HL-60/S4 treated with retinoic acid at 250 ng/mL for 4 days and 3 days (cell line): ENCODE data around the gene HUS1B.
"Not testable (repeated sequence)": the region's sequence is repeated elsewhere in the genome, so short reads cannot be mapped to it uniquely, and the experiment has no call there.

ENCODE experiments used
- in situ Hi-C: fragments of 300-500 bp; cut with MboI; formaldehyde crosslinking; loops from 2 replicates; pipeline ENCODE4 v1.7.0; 2022; ENCODE audit warnings: low sequenced_read_pairs

HUS1B gene

DNA sequence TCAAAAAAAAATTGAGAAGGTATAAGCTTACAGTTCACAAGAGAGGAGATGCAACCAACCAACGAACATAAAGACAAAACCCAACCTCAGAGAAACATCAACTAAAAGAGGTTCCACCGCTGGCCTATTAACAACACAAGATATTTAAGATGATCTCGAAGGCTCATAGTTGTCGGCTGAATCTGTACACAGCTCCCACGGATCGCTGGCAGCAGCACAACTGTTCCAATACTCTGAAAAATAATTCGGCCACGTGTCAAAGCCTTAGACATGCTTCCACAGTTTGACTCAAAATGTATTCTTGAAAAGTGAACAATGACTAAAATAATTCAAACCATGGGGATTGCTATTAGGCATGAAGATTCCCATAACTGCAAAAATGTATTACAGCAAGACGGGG lies 22.4 kb upstream of the HUS1B start:
- in situ Hi-C loops, result no loop called here

DNA sequence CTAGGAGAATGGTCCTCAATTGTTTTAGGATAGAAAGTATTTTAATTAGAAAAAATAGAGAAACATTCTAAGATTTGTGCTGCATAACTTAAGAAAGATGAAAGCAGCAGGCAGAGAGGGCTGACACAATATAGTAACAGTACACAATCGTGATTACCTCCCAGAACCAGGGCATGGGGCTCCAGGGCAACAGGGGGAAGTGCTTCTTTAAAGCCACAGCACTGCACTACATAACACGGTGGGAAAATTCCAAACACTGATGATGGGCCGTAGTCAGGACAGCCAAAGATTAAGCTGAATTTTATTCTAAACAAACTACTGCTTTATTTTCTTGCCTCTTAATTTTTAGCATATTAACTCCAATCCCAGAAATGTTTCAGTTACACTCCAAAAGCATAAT lies 21.6 kb upstream of the HUS1B start:
- in situ Hi-C loops, result no loop called here

DNA sequence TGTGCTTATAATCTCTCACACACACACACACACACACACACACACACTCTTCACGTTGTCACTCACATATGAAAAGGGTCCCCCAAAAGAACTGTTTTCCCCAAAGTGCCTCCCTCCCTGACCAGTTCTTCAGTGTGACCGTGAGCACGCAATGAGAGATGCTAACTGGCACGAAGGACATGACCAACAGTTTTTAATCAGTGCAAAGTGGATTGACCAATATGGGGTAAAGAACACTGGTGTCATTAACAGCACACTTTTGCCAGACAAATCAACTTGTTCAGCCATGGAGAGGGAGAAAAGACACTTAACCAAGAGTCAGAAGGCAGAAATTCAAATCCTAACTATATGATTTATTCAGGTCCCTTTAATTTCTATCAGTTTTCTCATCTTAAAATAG lies 21.0 kb upstream of the HUS1B start:
- in situ Hi-C loops, result no loop called here

DNA sequence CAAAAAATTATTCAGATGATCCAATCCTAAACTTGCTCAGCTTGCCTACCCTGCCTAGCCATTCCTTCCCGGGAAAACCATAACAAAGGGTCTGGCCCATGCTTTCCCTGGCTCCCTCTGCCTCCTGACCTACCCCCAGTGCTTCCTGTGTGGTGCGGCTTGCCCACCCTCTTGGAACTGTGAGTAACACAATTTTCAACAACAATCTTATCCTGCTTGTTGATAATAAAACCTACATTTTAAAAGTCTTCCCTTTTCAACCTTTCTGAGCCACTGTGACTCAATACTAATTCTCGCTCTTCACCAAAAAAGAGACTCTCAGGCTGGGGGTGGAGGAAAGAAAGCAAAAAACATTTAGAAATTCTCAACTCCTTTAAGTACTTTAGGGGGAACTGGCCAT lies 18.1 kb upstream of the HUS1B start:
- in situ Hi-C loops, result no loop called here

DNA sequence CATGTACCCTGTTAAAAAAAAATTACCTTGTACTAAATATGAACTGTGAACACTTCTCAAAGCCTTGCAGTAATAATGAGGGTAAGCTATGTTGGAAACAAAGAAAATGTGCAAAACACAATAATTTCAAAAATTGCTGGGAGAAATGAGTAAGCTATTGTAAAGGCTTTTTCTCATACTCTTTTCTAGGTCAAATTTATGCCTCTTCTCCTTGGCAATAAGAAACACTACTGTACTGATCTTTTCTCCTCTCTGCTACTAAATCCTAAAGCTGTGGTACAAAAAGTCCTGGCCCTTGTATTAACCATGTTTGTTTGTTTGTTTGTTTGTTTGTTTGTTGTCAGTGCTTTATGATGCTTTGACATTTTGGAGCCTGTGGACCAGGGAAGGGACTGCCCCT lies 17.5 kb upstream of the HUS1B start:
- in situ Hi-C loops, result no loop called here

DNA sequence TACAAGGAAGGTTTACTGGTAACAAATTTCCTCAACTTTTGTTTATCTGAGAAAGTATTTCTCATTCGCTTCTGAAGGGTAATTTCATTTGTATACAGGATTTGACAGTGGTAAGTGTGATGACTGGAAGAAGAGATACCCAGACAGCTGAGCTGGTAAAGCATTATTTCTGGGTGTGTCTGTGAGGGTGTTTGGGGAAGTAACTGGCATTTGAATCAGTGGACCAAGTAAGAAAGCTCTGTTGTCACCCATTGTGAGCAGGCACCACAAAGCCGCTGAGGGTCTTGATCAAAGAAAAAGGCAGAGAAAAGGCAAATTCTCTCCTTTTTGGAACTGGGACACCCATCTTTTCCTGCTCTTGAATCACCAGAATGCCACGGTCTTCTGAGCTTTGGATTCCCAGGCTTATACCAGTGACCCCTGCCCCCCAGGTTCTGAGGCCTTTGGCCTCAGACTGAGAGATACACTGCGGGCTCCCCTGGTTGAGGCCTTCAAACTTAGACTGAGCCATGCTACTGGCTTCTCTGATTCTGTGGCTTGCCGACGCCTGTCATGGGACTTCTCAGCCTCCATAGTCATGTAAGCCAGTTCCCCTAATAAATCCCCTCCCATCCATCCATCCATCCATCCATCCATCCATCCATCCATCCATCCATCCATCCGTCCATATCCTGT lies 10.5 kb upstream of the HUS1B start:
- in situ Hi-C loops, result no loop called here

DNA sequence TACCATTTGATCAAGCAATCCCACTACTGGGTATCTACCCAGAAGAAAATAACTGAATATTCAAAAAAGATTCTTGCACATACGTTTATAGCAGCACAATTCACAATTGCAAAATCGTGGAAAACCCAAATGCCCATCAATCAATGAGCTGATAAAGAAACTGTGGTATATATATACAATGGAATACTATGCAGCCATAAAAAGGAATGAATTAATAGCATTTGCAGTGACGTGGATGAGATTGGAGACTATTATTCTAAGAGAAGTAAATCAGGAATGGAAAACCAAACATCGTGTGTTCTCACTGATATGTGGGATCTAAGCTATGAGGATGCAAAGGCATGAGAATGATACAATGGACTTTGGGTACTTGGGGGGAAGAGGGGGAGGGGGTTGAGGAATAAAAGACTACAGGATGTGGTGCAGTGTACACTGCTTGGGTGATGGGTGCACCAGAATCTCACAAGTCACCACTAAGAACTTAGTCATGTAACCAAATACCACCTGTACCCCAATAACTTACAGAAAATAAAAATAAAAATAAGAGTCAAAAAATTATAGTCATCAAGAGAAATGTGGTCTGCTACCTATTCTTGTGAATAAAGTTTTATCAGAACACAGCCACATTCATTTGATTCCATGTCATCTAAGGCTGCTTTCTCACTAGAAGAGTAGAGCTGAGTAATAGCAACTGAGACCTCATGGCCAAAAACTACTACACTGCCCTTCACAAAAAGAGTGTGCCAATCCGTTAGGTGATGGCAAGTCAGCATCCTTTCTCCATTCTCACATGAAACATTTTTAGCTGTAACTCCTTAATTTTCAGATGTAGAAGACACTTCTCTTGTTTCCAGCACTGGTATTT lies 8.7 kb upstream of the HUS1B start:
- in situ Hi-C loops, result no loop called here

DNA sequence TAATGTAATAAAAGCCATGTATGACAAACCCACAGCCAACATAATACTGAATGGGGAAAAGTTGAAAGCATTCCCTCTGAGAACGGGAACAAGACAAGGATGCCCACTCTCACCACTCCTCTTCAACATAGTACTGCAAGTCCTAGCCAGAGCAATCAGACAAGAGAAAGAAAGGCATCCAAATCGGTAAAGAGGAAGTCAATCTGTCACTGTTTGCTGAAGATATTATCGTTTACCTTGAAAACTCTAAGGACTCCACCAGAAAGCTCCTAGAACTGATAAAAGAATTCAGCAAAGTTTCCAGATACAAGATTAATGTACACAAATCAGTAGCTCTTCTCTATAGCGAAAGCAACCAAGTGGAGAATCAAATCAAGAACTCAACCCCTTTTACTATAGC lies 6.9 kb upstream of the HUS1B start:
- in situ Hi-C loops, result not testable (repeated sequence)

DNA sequence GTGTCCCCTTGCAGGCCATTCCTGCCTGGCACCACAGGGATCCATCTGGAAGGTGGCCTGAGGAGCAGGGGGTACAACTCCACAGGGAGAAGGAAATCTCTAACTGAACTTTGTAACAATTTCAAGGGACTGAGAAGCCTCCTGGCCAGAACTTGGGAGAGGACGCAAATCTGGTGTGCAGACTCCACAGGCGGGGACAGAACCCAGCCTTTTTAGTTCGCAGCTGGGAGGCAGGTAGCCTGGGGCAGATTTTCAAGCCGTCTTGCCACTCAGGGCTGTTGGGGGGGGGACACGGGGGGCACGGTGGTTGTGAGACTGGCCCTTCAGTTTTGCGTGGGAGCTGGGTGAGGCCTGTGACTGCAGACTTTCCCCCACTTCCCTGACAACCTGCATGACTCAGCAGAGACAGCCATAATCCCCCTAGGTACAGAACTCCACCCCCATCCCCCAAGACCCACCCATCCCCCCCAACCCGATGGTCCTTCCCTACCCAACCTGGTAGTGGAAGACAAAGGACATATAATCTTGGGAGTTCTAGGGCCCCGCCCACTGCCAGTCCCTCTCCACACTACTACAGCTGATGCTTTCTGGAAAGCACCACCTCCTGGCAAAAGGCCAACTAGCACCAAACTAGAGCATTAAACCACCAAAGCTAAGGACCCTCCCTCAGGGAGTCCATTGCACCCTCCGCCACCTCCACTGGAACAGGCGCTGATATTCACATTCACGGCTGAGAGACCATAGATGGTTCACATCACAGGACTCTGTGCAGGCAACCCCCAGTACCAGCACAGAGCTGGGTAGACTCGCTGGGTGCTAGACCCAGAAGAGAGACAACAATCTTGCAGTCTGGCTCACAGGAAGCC lies 3.0 kb upstream of the HUS1B start:
- in situ Hi-C loops, result no loop called here

DNA sequence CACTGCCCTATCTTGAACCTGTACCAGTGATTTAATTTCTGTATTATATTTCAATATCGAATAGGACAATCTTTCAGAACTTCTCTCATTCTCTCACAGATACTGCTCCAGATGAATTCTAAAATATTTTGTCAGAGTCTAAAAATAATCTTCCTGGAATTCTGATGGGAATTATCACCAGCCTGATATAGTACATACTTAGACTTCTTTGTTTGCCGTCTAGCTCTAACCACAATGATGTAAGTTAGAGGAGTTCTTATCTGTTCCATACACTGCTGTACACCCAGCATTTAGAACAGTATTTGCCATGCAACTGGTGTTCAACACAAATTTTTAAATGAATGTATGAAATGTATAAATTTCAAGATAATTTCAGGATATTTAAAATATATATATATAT lies 1.3 kb upstream of the HUS1B start:
- in situ Hi-C loops, result no loop called here

DNA sequence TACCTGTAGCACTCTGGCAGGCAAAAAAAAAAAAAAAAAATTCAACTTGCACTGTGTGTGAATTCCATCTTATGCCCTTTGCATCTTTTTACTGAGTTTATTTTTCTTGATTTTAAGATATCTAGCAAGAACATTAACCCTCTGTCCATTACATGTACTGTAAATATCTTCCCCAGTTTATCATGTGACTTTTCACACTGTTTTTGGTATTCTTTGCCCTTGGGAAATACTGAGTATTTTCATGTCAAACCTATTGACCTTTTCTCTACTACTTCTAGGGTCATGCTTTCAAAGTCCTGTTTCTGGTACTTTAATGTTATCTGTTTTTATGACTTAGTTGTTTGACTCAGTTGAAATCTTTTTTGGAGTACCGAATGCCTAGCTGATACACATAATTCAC lies 843 bp upstream of the HUS1B start:
- in situ Hi-C loops, result no loop called here

DNA sequence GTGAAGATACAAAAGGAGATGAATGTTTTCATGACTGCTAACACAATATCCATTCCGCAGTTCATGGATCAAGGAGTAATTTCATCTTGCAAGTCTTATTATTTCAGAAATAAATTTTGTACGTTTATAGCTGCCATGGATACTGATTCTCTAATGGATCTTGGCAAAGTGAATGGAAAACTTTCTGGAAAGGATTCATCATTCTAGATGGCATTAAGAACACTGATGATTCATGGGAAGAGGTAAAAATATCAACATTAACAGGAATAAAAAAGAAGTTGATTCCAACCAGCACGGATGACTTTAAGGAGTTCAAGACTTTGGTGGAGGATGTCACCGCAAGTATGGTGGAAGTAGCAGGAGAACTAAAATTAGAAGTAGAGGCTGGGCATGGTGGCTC lies 2.8 kb downstream of the HUS1B start:
- in situ Hi-C loops, result no loop called here

DNA sequence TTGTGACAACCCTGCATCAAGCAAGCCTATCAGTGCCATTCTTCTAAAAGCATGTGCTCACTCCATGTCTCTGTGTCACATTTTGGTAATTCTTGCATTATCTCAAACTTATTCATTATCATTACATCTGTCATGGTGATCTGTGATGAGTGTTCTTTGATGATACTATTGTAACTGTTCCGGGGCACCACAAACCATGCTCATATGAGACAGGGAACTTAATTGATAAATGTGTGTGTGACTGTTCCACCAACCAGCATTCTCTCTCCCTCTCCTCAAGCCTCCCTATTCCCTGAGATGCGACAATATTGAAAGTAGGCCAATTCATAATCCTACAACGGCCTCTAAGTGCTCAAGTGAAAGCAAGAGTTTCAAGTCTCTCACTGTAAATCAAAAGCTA lies 4.0 kb downstream of the HUS1B start:
- in situ Hi-C loops, result no loop called here

DNA sequence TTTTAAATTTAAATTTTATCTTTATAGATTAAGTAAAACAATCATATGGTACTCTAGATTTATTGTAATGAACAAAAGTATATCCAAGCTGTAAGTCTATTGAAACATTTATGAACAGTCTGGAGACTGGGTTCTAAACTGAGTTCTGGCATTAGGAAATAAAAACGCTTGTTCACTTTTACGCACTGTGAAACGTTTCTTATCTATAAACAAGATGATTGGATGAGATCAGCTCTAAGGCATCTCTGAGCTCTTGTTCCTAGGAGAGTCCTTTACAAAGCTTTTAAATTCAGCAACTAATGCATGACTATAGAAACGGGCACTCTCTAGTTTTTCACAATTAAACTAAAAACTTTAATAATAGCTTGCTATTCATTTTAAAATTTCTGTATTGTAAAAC lies 6.8 kb downstream of the HUS1B start:
- in situ Hi-C loops, result no loop called here

DNA sequence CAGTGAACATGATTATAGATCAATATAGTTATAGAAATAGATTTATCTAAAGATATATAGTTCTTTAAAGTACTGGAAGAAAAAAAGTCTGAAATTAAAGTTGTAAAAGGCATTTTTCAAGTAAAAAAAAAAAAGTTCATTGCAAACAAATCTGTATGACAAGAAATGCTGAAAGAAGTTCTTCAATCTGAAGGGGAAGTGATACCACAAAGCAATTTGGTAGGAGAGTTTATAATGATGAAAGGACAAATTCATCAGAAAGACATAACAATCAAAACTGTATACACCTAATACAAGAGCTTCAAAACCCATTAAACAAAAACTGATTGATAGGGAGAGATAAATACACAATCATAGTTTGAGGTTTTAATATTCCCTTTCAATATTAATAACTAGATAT lies 14.1 kb downstream of the HUS1B start:
- in situ Hi-C loops, result no loop called here

DNA sequence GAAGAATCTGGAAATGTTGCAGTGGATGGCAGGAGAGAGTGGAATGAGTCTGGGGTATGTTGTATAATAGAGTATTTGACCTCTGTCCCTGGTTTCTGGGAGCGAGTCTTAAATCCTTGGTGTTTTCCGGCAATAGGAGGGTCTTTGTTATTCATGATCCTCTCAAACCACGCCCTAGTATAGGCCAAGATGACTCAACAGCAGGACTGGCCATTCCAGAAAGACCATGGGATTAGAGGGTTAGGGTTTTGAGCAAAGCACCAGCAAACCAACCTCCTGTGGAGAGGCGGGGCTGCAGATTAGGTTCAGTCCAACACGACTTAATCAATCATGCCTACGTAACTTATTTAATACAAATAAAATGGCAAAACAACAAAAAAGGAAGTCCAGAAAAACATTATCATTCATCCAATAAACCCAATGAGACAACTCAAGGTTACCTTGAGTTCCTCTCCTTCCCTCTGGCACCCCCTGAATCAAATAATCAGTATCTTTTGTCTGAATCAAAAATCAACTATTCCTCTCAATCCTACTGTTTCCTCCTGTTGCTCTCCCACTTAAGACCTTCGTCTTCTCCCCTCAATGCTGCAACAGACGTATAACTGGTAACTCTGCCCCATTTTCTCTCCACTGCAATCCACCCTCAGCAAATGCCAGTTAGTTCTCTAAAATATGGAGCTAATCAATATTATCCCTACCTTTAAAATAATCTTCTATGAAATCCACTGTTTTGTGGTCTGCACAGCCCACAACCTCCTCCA lies 15.5 kb downstream of the HUS1B start:
- in situ Hi-C loops, result no loop called here

DNA sequence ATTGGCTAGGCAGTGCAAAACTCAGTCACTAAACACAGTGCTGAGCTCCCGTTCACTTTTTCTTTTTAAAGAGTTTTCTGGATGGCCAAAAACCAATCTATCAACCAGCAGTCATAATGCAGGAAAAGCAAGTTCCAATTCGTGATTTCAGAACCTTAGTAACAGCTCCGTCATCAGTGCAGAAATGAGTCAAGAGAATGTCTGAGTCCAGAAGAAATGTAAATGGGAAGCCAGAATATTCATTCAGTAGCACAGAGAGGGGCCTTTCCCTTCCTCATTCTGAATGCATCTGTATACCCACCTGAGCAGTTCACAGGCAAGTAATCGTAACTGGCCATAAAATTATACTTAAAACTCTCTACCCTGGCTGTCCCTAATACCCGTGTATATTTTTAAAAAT lies 20.4 kb downstream of the HUS1B start:
- in situ Hi-C loops, result no loop called here

DNA sequence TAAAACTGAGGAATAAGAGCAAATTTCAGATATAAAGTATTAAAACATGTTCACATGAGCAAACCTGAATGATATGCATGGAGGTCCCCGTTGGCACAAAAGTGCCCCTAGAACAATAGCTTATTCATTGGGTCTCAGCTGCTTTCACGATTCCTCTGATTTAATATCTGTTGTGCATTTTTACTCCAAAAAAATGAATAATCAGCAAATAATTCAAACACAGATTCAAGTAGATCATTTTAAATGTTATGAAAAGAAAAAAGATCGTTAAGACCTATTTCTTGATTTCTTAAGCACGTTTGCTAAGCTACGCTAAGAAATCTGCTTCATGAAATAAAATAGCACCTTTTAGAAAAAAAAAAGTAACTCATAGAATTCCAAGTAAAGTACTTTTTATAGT lies 21.7 kb downstream of the HUS1B start:
- in situ Hi-C loops, result no loop called here

DNA sequence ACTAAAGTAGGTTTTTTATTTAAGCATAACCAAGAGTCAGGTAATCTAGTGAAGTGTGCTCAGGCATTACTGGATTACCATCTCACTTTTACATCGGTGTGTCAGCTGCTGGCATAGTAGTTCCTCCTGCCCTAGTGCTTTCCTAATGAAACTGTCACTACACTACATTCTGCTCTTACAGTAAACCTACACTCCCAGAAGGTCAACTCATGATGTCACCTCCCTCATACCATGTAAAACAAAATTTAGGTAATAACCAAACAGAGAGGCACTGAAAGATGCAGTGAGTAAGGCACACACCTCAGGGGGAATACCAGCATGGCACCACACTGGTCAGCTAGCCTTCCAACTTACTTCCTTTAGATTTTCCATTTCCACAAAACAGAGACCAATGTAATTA lies 23.3 kb downstream of the HUS1B start:
- in situ Hi-C loops, result no loop called here

DNA sequence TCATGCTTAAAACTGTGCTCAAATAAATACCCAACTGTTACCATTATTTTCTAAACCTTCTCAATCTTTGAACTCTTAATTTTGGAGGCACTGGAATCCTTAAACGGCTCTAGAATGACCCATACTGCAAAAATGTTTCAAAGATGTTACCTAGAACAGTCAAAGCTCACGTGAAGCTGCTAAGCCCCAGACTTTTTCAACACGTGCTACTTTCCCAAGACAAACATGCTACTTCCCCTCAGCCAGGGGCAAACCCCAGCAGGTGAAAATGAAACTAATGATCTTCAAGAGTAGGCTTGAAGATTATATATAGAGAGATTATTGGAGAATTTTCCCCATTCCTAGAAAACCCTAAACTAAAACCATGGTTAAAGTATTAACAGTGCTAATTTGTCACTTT lies 28.1 kb downstream of the HUS1B start:
- in situ Hi-C loops, result no loop called here

DNA sequence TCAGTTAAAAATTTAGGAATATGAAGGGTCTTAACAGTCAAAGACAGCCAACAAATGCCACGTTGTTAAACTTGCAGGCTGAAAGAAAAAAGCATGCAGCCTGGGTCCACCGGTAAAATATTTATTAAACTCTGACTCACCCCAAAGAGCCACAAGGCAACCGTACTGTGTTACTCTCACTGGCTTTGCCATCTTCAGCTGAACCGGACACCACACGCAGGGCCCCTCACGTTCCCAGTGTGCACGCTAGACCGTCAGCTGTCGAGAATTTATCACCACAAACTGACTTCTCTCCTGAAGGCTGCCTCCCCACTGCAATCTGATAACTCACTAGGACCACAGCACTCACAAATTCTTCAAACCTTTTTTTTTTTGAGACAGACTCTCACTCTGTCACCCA lies 30.7 kb downstream of the HUS1B start:
- in situ Hi-C loops, result no loop called here
